Measurements from ENCODE around the gene MAPK4. TPM values are rescaled to one million over a fixed set of nuclear protein-coding genes. Genes with fewer than 3 reads are reported as not detected.

MAPK4 gene
- total and polyA plus RNA-seq, 10 of the 15 experiments (the other 5 are each of a cell fraction or from before 2014, with no cell fraction given) = 0.03 to 0.11 (median 0.06) TPM; not detected in 4

DNA sequence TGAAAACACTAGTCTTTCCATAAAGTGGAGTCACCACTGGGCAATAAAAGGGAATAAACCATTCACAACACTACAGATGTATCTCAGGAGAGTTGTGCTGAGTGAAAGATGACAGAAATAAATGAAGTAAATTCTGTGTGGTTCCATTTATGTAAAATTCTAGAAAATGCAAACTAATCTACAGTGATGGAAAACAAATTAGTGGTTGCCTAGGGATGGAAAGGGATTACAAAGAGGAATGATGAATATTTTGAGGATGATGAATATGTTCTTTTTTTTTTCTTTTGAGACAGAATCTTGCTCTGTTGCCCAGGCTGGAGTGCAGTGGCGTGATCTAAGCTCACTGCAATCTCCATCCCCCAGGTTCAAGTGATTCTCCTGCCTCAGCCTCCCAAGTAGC is 123.0 kb downstream of the MAPK4 start:
- no peak for ATAC-seq
- Histone ChIP-seq H3K9me3 (replicated peaks; ENCODE audit: control insufficient read depth, insufficient read depth, low read length) (no peaks in the 10 kb centered on the region), H3K4me1 (ENCODE audit: control insufficient read depth, insufficient read depth, low read length) (no peaks in the 10 kb centered on the region), H3K27me3 (replicated peaks in 1 of 2; ENCODE audit: control insufficient read depth in 2 of 2, insufficient read depth in 2 of 2, low read length in 1 of 2) (peaks cover 0 to 2% of the 10 kb centered on the region in 2 experiments; a peak in 1 of 4 replicates), H3K4me2 (ENCODE audit: control insufficient read depth, insufficient read depth) (no peak overlapping the region), H4K20me1 (ENCODE audit: control insufficient read depth, insufficient read depth) (no peaks in the 10 kb centered on the region), H3K4me3 (no peak overlapping the region), H3K79me2 (ENCODE audit: control insufficient read depth, insufficient read depth, low read length) (no peaks in the 10 kb centered on the region), H3K27ac (ENCODE audit: control insufficient read depth, insufficient read depth) (no peak overlapping the region), H3K9ac (ENCODE audit: control insufficient read depth, insufficient read depth, low read length) (no peak overlapping the region), H2AFZ (ENCODE audit: control insufficient read depth, low read depth, low read length) (no peak overlapping the region), H3K36me3 (ENCODE audit: control insufficient read depth in 2 of 2, insufficient read depth in 2 of 2, low read length in 1 of 2) (no peaks in the 10 kb centered on the region)
- TF ChIP-seq, protein P1, sequence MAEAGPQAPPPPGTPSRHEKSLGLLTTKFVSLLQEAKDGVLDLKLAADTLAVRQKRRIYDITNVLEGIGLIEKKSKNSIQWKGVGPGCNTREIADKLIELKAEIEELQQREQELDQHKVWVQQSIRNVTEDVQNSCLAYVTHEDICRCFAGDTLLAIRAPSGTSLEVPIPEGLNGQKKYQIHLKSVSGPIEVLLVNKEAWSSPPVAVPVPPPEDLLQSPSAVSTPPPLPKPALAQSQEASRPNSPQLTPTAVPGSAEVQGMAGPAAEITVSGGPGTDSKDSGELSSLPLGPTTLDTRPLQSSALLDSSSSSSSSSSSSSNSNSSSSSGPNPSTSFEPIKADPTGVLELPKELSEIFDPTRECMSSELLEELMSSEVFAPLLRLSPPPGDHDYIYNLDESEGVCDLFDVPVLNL (IDR thresholded peaks at IDR 0.05; ENCODE audit: low read depth, low read length) = no peak
- TF ChIP-seq, protein P2, sequence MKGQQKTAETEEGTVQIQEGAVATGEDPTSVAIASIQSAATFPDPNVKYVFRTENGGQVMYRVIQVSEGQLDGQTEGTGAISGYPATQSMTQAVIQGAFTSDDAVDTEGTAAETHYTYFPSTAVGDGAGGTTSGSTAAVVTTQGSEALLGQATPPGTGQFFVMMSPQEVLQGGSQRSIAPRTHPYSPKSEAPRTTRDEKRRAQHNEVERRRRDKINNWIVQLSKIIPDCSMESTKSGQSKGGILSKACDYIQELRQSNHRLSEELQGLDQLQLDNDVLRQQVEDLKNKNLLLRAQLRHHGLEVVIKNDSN (IDR thresholded peaks at IDR 0.05; ENCODE audit: borderline replicate concordance, extremely low read length, insufficient read depth, low read depth, low read length) = no peak
- TF ChIP-seq FOXM1 (IDR thresholded peaks at IDR 0.05; ENCODE audit: low read depth, low read length) (no peak), SP1 (IDR thresholded peaks at IDR 0.05; ENCODE audit: low read depth, low read length) (no peak), SMARCA5 (IDR thresholded peaks at IDR 0.05) (no peak), ZNF274 (IDR thresholded peaks at IDR 0.05; ENCODE audit: insufficient read depth, insufficient read length) (no peak)
- TF ChIP-seq, protein P3, sequence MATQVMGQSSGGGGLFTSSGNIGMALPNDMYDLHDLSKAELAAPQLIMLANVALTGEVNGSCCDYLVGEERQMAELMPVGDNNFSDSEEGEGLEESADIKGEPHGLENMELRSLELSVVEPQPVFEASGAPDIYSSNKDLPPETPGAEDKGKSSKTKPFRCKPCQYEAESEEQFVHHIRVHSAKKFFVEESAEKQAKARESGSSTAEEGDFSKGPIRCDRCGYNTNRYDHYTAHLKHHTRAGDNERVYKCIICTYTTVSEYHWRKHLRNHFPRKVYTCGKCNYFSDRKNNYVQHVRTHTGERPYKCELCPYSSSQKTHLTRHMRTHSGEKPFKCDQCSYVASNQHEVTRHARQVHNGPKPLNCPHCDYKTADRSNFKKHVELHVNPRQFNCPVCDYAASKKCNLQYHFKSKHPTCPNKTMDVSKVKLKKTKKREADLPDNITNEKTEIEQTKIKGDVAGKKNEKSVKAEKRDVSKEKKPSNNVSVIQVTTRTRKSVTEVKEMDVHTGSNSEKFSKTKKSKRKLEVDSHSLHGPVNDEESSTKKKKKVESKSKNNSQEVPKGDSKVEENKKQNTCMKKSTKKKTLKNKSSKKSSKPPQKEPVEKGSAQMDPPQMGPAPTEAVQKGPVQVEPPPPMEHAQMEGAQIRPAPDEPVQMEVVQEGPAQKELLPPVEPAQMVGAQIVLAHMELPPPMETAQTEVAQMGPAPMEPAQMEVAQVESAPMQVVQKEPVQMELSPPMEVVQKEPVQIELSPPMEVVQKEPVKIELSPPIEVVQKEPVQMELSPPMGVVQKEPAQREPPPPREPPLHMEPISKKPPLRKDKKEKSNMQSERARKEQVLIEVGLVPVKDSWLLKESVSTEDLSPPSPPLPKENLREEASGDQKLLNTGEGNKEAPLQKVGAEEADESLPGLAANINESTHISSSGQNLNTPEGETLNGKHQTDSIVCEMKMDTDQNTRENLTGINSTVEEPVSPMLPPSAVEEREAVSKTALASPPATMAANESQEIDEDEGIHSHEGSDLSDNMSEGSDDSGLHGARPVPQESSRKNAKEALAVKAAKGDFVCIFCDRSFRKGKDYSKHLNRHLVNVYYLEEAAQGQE (IDR thresholded peaks at IDR 0.05; ENCODE audit: low read depth, low read length) = no peak
- CTCF ChIA-PET = no interaction called here
- intact Hi-C loops (cut with micrococcal nuclease; ENCODE audit: unreplicated experiment) = no loop called here
- DNase-seq (ENCODE audit: low read depth, low spot score) = no peak
- POLR2A ChIA-PET = no interaction called here
- SMC1A ChIA-PET (ENCODE audit: uncharacterized antibody, unreplicated experiment) = no interaction called here
- in situ Hi-C loops (cut with MboI) = no loop called here
- no TSS peak for BruUV-seq (replicated peaks)
- 21% methylated on average over 1 of the region's 1 CpG for WGBS (ENCODE audit: insufficient coverage, insufficient replicate concordance, low lambda C conversion rate, missing lambda C conversion rate)
- no peak for FAIRE-seq
- RAD21 ChIA-PET (ENCODE audit: unreplicated experiment) = no interaction called here

Data from GM12878 (cell line).